Measurements from ENCODE around the gene HSD3B2. TPM values are rescaled to one million over a fixed set of nuclear protein-coding genes. Genes with fewer than 3 reads are reported as not detected.
A peak's percentile ranks its signal among the peaks of the same experiment; 100 is the strongest.

The HSD3B2 gene
- 1 to 10 TPM in 1 of 4 donors, not detected in 3; 1.4 TPM for total RNA-seq

- H3K4me1 ChIP-seq, result no peaks in the 10 kb centered on the region
- no peaks in the 10 kb centered on the region for H3K9me3 ChIP-seq
- no peak within 1 kb of the TSS for H3K27ac ChIP-seq
- no peaks in the 10 kb centered on the region for H3K36me3 ChIP-seq
- H3K27me3 ChIP-seq, result no peaks in the 10 kb centered on the region
- no peak for DNase-seq
- TF ChIP-seq, protein P1, sequence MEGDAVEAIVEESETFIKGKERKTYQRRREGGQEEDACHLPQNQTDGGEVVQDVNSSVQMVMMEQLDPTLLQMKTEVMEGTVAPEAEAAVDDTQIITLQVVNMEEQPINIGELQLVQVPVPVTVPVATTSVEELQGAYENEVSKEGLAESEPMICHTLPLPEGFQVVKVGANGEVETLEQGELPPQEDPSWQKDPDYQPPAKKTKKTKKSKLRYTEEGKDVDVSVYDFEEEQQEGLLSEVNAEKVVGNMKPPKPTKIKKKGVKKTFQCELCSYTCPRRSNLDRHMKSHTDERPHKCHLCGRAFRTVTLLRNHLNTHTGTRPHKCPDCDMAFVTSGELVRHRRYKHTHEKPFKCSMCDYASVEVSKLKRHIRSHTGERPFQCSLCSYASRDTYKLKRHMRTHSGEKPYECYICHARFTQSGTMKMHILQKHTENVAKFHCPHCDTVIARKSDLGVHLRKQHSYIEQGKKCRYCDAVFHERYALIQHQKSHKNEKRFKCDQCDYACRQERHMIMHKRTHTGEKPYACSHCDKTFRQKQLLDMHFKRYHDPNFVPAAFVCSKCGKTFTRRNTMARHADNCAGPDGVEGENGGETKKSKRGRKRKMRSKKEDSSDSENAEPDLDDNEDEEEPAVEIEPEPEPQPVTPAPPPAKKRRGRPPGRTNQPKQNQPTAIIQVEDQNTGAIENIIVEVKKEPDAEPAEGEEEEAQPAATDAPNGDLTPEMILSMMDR (IDR thresholded peaks at IDR 0.05), result no peak
- TF ChIP-seq POLR2A (IDR thresholded peaks at IDR 0.05), result no peak
- WGBS, 2 donors, result 84 to 89% methylated on average over 2 of the region's 2 CpGs
- H3K4me3 ChIP-seq (replicated peaks in 1 of 3), result no peak within 1 kb of the TSS
- intact Hi-C loops (cut with DNase I), result no loop called here
Observed at GRCh38 chr1:119414950-119415349, at the start of gene HSD3B2. Gene HSD3B2, plus strand, starts transcription at chr1:119415150. Its CDS starts 270 bp downstream, at chr1:119415420.

GRCh38 chr1:119366424-119366823, 48.5 kb upstream of the HSD3B2 start:
- intact Hi-C loops (cut with DNase I), result loop anchor here (5.0 kb wide), 1 partner anchor 79 kb away; no protein-coding TSS in a partner anchor
- Histone ChIP-seq H3K4me1 (no peaks in the 10 kb centered on the region), H3K27ac (no peak overlapping the region), H3K9me3 (no peaks in the 10 kb centered on the region), H3K27me3 (no peaks in the 10 kb centered on the region), H3K4me3 (replicated peaks in 1 of 3) (no peak overlapping the region), H3K36me3 (no peaks in the 10 kb centered on the region)
- 91 to 94% methylated on average over 3 of the region's 3 CpGs for WGBS, 2 donors
- DNase-seq, result no peak
- TF ChIP-seq, protein P1 (IDR thresholded peaks at IDR 0.05), result no peak
- no peak for TF ChIP-seq POLR2A (IDR thresholded peaks at IDR 0.05)

- H3K4me1 ChIP-seq, result no peaks in the 10 kb centered on the region
- intact Hi-C loops (cut with DNase I), result loop anchor here (5.0 kb wide), 1 partner anchor 80 kb away; no protein-coding TSS in a partner anchor
Observed at GRCh38 chr1:119367432-119368124, 47.4 kb upstream of the HSD3B2 start.

GRCh38 chr1:119368554-119368953, 46.4 kb upstream of the HSD3B2 start, which contains the start of gene HAO2:
Gene HAO2, plus strand, starts transcription at chr1:119368785. Its CDS starts 12,301 bp downstream, at chr1:119381086.
- intact Hi-C loops (cut with DNase I), result loop anchor here (5.0 kb wide), 1 partner anchor 81 kb away; no protein-coding TSS in a partner anchor
- 46 to 50% methylated on average over 2 of the region's 2 CpGs for WGBS, 2 donors
- Histone ChIP-seq H3K4me1 (no peaks in the 10 kb centered on the region), H3K9me3 (no peaks in the 10 kb centered on the region), H3K27ac (no peak within 1 kb of the TSS), H3K4me3 (replicated peaks in 1 of 3) (no peak within 1 kb of the TSS), H3K27me3 (no peaks in the 10 kb centered on the region), H3K36me3 (no peaks in the 10 kb centered on the region)
- TF ChIP-seq POLR2A (IDR thresholded peaks at IDR 0.05), result no peak
- TF ChIP-seq, protein P1 (IDR thresholded peaks at IDR 0.05), result no peak
- DNase-seq, result peak; percentile 36 to 40

More at GRCh38 chr1:119367432-119368124, 47.4 kb upstream of the HSD3B2 start:
- Histone ChIP-seq H3K36me3 (no peaks in the 10 kb centered on the region), H3K27ac (no peak overlapping the region), H3K9me3 (no peaks in the 10 kb centered on the region), H3K27me3 (no peaks in the 10 kb centered on the region), H3K4me3 (replicated peaks in 1 of 3) (no peak overlapping the region)
- TF ChIP-seq, protein P1 (IDR thresholded peaks at IDR 0.05), result peak; percentile 81 to 99 (median 87)
- no peak for TF ChIP-seq POLR2A (IDR thresholded peaks at IDR 0.05)
- DNase-seq, result no peak
- WGBS, 2 donors, result 64 to 65% methylated on average over 13 of the region's 13 CpGs

DNA sequence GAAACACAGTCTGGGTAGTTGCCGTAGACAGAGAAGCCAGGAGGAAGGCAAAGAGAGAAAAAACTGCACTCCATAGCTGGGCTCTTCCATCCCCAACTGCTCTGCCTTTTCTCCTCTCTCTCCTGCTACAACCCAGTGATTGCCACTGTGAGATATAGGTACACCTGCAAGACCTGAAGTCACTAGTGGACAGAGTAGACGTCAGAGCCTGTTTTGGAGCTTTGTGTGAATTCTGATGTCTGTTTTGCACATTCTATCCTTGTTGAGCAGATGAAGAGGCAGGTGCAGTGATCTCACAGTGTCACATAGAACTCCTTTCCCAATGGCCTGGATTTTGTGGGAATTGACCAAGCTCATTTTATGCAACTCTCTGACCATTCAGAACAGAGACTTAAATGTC, 44.2 kb upstream of the HSD3B2 start:
- no peaks in the 10 kb centered on the region for H3K27me3 ChIP-seq
- no peak overlapping the region for H3K27ac ChIP-seq
- no peaks in the 10 kb centered on the region for H3K4me1 ChIP-seq
- no peaks in the 10 kb centered on the region for H3K36me3 ChIP-seq
- no peaks in the 10 kb centered on the region for H3K9me3 ChIP-seq
- DNase-seq, result no peak
- intact Hi-C loops (cut with DNase I), result no loop called here
- TF ChIP-seq, protein P1 (IDR thresholded peaks at IDR 0.05), result no peak
- TF ChIP-seq POLR2A (IDR thresholded peaks at IDR 0.05), result no peak
- WGBS, 2 donors, result 90 to 100% methylated on average over 2 of the region's 2 CpGs
- no peak overlapping the region for H3K4me3 ChIP-seq (replicated peaks in 1 of 3)
